Osteocyte (in vitro differentiated cells): ENCODE results near the gene C6orf118. TPM values are rescaled to one million over a fixed set of nuclear protein-coding genes. Genes with fewer than 3 reads are reported as not detected.

ENCODE experiments used
- DNase-seq: peaks from one replicate; pipeline ENCODE4 v3.0.0; 2021; ENCODE audit warnings: mixed read lengths; ENCODE audit not compliant: unreplicated experiment; ENCODE audit errors: extremely low spot score
- H3K27ac Mint-ChIP-seq: one replicate; pipeline ENCODE4 v1.8.0; 2021; ENCODE audit warnings: mild to moderate bottlenecking, mixed read lengths; ENCODE audit not compliant: unreplicated experiment
- H3K27me3 Mint-ChIP-seq: one replicate; pipeline ENCODE4 v1.8.0; 2021; ENCODE audit warnings: mixed read lengths; ENCODE audit not compliant: unreplicated experiment
- H3K36me3 Mint-ChIP-seq: one replicate; pipeline ENCODE4 v1.8.0; 2021; ENCODE audit warnings: mixed read lengths; ENCODE audit not compliant: unreplicated experiment
- H3K4me1 Mint-ChIP-seq: one replicate; pipeline ENCODE4 v1.8.0; 2021; ENCODE audit warnings: mixed read lengths; ENCODE audit not compliant: unreplicated experiment
- H3K4me3 Mint-ChIP-seq: one replicate; pipeline ENCODE4 v1.8.0; 2021; ENCODE audit warnings: mild to moderate bottlenecking, moderate library complexity, mixed read lengths; ENCODE audit not compliant: unreplicated experiment
- H3K9me3 Mint-ChIP-seq: one replicate; pipeline ENCODE4 v1.8.0; 2021; ENCODE audit warnings: mixed read lengths; ENCODE audit not compliant: unreplicated experiment
- long read RNA-seq: library from polyadenylated mRNA; unstranded; transcript quantifications from one replicate; pipeline ENCODE4 v2.0.0, GENCODE V29; 2021
- total RNA-seq: library from RNA; stranded (reverse); gene quantifications from 2 replicates; pipeline ENCODE4 v1.2.1, GENCODE V29; 2021
- TF ChIP-seq, protein P1 (sequence below): fragments of 200-600 bp; sonication (generic); IDR thresholded peaks from 2 replicates; pipeline ENCODE4 v1.5.0; 2021; ENCODE audit warnings: antibody characterized with exemption, mild to moderate bottlenecking, moderate library complexity

C6orf118 gene
- not detected in 2 replicates for total RNA-seq
- long read RNA-seq: 0 reads

DNA sequence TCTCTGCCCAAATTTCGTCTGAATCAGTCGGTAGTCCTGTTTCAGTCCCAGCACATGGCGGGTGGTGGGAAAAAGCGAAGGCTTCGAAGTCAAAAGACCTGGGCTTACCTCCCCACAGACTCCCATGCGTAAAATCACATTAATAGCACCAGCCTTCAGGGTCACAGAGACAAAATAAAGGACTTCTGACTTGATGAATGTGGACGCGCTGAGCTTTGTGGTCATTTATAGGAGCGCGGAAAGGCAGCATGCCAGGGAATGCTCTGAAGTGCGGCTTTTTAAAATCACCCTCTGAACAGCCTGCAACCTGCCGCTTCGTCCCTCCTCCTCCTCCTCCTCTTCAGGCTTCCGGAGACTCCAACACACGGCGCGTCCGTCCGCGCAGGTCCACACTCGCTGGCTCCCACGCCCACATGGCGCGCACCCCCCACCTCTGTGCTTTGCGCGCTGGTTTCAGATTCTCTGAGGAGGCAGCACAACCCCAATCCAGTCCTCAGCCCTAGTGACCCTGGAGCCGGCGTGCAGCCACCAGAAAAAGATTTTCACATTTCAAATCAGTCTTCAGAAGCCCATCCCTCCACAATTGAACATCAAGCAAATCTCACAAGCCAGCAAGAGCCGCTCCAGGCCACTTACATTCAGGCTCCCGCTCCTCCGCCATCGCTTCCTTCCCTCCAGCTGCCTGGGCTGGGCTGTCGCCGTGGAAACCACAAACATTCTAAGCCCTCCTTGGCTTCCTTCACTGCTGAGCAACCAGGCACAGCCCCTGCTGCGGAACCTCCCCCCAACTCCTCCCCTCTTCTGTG is at the start of gene C6orf118:
Gene C6orf118 (minus strand): TSS at position 680 of the 806 bp plus-strand sequence. CDS start 19 bp downstream, at position 661.
- H3K4me1 Mint-ChIP-seq: peaks cover 9% of the 10 kb centered on the region
- H3K4me3 Mint-ChIP-seq: peak within 1 kb of the TSS; percentile 83
- no peaks in the 10 kb centered on the region for H3K36me3 Mint-ChIP-seq
- H3K27me3 Mint-ChIP-seq: no peaks in the 10 kb centered on the region
- H3K9me3 Mint-ChIP-seq: peaks cover 2% of the 10 kb centered on the region
- DNase-seq: no peak
- H3K27ac Mint-ChIP-seq: peak within 1 kb of the TSS; percentile 67
- TF ChIP-seq, protein P1, sequence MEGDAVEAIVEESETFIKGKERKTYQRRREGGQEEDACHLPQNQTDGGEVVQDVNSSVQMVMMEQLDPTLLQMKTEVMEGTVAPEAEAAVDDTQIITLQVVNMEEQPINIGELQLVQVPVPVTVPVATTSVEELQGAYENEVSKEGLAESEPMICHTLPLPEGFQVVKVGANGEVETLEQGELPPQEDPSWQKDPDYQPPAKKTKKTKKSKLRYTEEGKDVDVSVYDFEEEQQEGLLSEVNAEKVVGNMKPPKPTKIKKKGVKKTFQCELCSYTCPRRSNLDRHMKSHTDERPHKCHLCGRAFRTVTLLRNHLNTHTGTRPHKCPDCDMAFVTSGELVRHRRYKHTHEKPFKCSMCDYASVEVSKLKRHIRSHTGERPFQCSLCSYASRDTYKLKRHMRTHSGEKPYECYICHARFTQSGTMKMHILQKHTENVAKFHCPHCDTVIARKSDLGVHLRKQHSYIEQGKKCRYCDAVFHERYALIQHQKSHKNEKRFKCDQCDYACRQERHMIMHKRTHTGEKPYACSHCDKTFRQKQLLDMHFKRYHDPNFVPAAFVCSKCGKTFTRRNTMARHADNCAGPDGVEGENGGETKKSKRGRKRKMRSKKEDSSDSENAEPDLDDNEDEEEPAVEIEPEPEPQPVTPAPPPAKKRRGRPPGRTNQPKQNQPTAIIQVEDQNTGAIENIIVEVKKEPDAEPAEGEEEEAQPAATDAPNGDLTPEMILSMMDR: no peak

DNA sequence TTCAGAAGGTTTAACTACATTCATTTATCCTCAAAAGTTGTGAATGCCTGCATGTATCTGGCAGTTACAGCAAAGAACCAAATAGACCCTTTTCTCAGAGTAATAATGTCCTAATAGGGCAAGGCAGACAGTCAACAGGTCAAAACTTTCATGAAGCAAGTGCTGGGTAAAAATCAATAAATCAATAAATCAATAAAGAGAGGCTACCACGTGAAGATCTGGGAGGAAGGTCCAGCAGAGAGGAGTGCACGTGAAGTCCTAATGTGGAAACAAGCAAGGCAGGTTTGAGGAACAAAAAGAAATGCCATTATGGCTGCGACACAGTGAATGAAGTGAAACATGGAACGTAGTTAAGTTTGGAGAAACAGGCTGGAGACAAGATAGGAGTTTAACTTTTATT is 36.3 kb upstream of the C6orf118 start:
- H3K27me3 Mint-ChIP-seq: no peaks in the 10 kb centered on the region
- H3K36me3 Mint-ChIP-seq: no peaks in the 10 kb centered on the region
- no peaks in the 10 kb centered on the region for H3K4me1 Mint-ChIP-seq
- TF ChIP-seq, protein P1: no peak
- no peak for DNase-seq
- peaks cover 4% of the 10 kb centered on the region for H3K9me3 Mint-ChIP-seq
- H3K27ac Mint-ChIP-seq: no peak overlapping the region
- H3K4me3 Mint-ChIP-seq: no peak overlapping the region

DNA sequence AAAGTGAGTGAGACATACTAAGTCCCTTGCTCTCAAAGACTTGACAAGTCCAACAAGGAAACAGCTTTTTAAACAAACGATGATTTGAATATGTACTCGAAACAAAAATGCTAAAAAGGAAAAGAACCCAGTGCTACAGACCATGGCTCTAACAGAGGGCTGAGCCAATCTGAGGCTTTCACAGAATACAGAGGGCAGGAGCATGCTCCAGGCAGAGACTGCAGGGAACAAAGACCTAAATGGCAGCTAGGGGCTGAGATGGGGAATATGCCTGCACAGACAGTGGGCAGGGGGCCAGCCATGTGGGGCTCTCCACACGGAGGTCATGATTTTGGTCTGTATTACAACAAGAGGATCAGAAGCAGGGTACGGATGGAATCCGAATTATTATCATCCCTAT is 31.1 kb upstream of the C6orf118 start:
- Mint-ChIP-seq H3K4me3 (no peak overlapping the region), H3K36me3 (no peaks in the 10 kb centered on the region), H3K27ac (no peak overlapping the region), H3K27me3 (no peaks in the 10 kb centered on the region), H3K4me1 (no peaks in the 10 kb centered on the region), H3K9me3 (no peaks in the 10 kb centered on the region)
- DNase-seq: no peak
- TF ChIP-seq, protein P1: no peak

DNA sequence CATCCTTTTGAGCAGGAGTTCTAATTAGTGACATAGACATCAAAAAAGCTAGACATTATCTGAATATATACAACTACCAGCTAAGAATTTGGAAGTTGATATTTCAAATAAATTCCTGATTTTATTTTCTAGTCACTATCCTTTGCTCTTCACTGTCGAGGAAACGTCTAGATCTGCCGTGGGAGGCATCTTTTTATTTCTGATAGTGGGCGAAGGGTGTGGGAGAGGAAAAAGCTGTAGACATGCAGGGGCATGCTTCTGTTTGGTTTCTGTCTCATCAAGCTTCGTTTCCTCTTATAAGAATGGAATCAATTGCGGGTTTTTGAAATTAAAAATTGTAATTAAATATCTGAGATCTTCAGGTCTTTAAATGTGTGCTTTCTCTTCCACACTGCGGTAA is 16.2 kb upstream of the C6orf118 start:
- Mint-ChIP-seq H3K27me3 (no peaks in the 10 kb centered on the region), H3K4me3 (no peak overlapping the region), H3K36me3 (no peaks in the 10 kb centered on the region), H3K4me1 (no peaks in the 10 kb centered on the region), H3K9me3 (peaks cover 30% of the 10 kb centered on the region), H3K27ac (no peak overlapping the region)
- TF ChIP-seq, protein P1: no peak
- DNase-seq: no peak

DNA sequence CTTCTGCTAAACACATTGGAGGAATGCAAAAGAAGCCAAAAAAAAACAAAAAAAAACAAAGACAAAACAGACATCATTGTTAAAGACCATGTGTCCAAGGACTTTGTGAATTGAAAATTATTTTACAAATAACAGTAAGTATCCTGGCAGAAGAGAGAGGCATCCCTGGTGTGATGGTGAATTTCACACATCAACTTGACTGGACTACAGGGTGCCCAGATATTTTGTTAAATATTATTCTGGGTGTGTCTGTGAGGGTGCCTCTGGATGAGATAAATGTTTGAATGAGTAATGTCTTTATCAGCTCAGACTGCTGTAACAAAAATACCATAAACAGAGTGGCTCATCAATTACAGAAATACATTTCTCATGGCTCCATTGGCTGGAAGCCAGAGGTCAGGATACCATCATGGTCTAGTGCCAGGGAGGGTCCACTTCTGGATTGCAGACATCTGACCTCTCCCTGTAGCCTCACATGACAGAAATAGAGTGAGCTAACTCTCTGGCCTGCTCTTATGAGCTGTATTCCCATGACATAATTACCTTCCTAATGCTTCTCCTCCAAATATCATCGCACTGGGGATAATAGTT is 12.2 kb upstream of the C6orf118 start:
- H3K27me3 Mint-ChIP-seq: no peaks in the 10 kb centered on the region
- no peaks in the 10 kb centered on the region for H3K36me3 Mint-ChIP-seq
- H3K4me1 Mint-ChIP-seq: no peaks in the 10 kb centered on the region
- DNase-seq: no peak
- peaks cover 48% of the 10 kb centered on the region for H3K9me3 Mint-ChIP-seq
- H3K4me3 Mint-ChIP-seq: no peak overlapping the region
- TF ChIP-seq, protein P1: no peak
- no peak overlapping the region for H3K27ac Mint-ChIP-seq
